PC-3 (cell line): ENCODE results near the gene CALCOCO2. TPM values are rescaled to one million over a fixed set of nuclear protein-coding genes. Genes with fewer than 3 reads are reported as not detected.
A peak's percentile ranks its signal among the peaks of the same experiment; 100 is the strongest.

Source experiments
- ATAC-seq: fragments of 200-7000 bp; cut with Tn5 transposase; 2 replicates; pipeline ENCODE4 v1.9.1; 2020; ENCODE audit warnings: mild to moderate bottlenecking, moderate library complexity
- BruUV-seq: library from RNA; stranded (reverse); fragments of 400-500 nt; replicated peaks from 2 replicates; lab custom pipeline; 2021; lab: Mats Ljungman, UMichigan
- CTCF ChIA-PET: fragments of 300-600 bp; sonication (Branson Sonifier 250); formaldehyde crosslinking; loops from one replicate; lab custom pipeline; 2022; ENCODE audit warnings: antibody characterized with exemption; lab: Charles Lee
- POLR2A ChIA-PET: fragments of 300-600 bp; sonication (Branson Sonifier 250); formaldehyde crosslinking; loops from one replicate; lab custom pipeline; 2022; ENCODE audit warnings: antibody characterized with exemption; ENCODE audit not compliant: unreplicated experiment; lab: Charles Lee
- DNase-seq: peaks from one replicate; pipeline ENCODE4 v3.0.0-alpha.2; 2015
- H2AFZ ChIP-seq: fragments of 300-600 bp; sonication (generic); 2 replicates; pipeline ENCODE4 v1.6.0; 2016; ENCODE audit warnings: antibody characterized with exemption, low read length
- H3F3A ChIP-seq: fragments of 300-600 bp; sonication (generic); one replicate; pipeline ENCODE4 v1.6.0; 2017; ENCODE audit warnings: antibody characterized with exemption, low read length, control low read depth, mild to moderate bottlenecking; ENCODE audit not compliant: unreplicated experiment
- H3K27ac ChIP-seq: fragments of 300-600 bp; sonication (generic); 2 replicates; pipeline ENCODE4 v1.5.1; 2016; ENCODE audit warnings: mild to moderate bottlenecking, low read length
- H3K27me3 ChIP-seq: fragments of 300-600 bp; sonication (generic); 2 replicates; pipeline ENCODE4 v1.6.1; 2016; ENCODE audit warnings: low read length, mixed read lengths
- H3K36me3 ChIP-seq: fragments of 300-600 bp; sonication (generic); 2 replicates; pipeline ENCODE4 v1.6.1; 2016; ENCODE audit warnings: low read depth, mixed run types, low read length, mixed read lengths
- H3K4me1 ChIP-seq: fragments of 300-600 bp; sonication (generic); 2 replicates; pipeline ENCODE4 v1.5.1; 2016; ENCODE audit warnings: low read length; ENCODE audit not compliant: insufficient read depth
- H3K4me2 ChIP-seq: fragments of 300-600 bp; sonication (generic); 2 replicates; pipeline ENCODE4 v1.6.0; 2016; ENCODE audit warnings: low read length
- H3K4me3 ChIP-seq: fragments of 300-600 bp; sonication (generic); 2 replicates; pipeline ENCODE4 v1.5.1; 2016; ENCODE audit warnings: mild to moderate bottlenecking, low read length, mixed read lengths
- H3K79me2 ChIP-seq: fragments of 300-600 bp; sonication (generic); 2 replicates; pipeline ENCODE4 v1.6.1; 2017; ENCODE audit warnings: low read length, mixed read lengths
- H3K9ac ChIP-seq: fragments of 300-600 bp; sonication (generic); 2 replicates; pipeline ENCODE4 v1.6.0; 2016; ENCODE audit warnings: mild to moderate bottlenecking, low read length
- H3K9me2 ChIP-seq: fragments of 300-600 bp; sonication (generic); replicated peaks from 2 replicates; pipeline ENCODE4 v1.6.1; 2016; ENCODE audit warnings: mixed run types, low read length, mixed read lengths
- H3K9me3 ChIP-seq: fragments of 300-600 bp; sonication (generic); 2 replicates; pipeline ENCODE4 v1.6.1; 2016; ENCODE audit warnings: low read length, mixed read lengths
- H4K20me1 ChIP-seq: fragments of 300-600 bp; sonication (generic); 2 replicates; pipeline ENCODE4 v1.6.1; 2016; ENCODE audit warnings: low read length, mixed read lengths
- EZH2 ChIP-seq: fragments of 300-600 bp; sonication (generic); IDR thresholded peaks from one replicate; pipeline ENCODE4 v1.6.1; 2017; ENCODE audit warnings: antibody characterized with exemption, mild to moderate bottlenecking, low read length; ENCODE audit not compliant: unreplicated experiment
- EZH2phosphoT487 ChIP-seq: fragments of 300-600 bp; sonication (generic); IDR thresholded peaks from 2 replicates; pipeline ENCODE4 v1.6.1; 2018; ENCODE audit warnings: mild to moderate bottlenecking, antibody characterized with exemption, low read length, borderline replicate concordance
- intact Hi-C: fragments of 100-400 bp; cut with micrococcal nuclease; formaldehyde crosslinking; loops from 2 replicates; pipeline ENCODE4 v1.9.0; 2023
- total RNA-seq: library from RNA; depleted of rRNA; stranded (reverse); fragments of >200 nt; gene quantifications from 2 replicates; pipeline ENCODE4 v1.2.3, GENCODE V29; 2014
- TF ChIP-seq, protein P1 (sequence below): fragments of 300-600 bp; sonication (generic); conservative IDR thresholded peaks from 2 replicates; pipeline ENCODE4 v1.5.1; 2017; ENCODE audit warnings: antibody characterized with exemption, low read depth, mild to moderate bottlenecking, low read length

Gene CALCOCO2
- total RNA-seq, 1 experiment from 2014 or later, result 47.2 TPM

DNA sequence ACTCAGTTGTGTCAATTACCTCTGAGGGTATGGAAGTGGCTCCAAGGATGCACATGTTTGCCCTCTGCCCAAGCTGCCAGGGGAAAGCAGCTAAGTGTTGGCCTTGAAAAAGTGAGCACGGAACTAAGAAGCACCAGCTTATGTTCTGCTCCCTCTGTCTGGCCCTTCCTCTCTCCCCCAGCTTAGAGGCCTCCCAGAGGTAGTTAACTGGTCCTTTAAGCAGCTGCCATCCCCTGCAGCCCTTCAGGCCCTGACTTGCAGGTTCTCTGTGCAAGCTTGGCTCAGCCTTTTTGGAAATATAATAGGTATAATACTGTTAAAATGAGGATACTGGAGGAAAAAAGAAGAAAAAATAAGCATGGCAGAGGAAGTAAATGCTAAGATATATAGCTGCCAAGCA lies 70.4 kb downstream of the CALCOCO2 start:
- H3K27me3 ChIP-seq, result no peaks in the 10 kb centered on the region
- no peak overlapping the region for H3K27ac ChIP-seq
- H3K4me1 ChIP-seq, result peaks cover 9% of the 10 kb centered on the region; the same call in 1 of the 2 replicates
- H3K4me2 ChIP-seq, result no peak overlapping the region
- intact Hi-C loops, result no loop called here
- no peak overlapping the region for H2AFZ ChIP-seq
- H3K36me3 ChIP-seq, result peaks cover 12% of the 10 kb centered on the region
- TF ChIP-seq EZH2 (no peak), EZH2phosphoT487 (no peak)
- TF ChIP-seq, protein P1, sequence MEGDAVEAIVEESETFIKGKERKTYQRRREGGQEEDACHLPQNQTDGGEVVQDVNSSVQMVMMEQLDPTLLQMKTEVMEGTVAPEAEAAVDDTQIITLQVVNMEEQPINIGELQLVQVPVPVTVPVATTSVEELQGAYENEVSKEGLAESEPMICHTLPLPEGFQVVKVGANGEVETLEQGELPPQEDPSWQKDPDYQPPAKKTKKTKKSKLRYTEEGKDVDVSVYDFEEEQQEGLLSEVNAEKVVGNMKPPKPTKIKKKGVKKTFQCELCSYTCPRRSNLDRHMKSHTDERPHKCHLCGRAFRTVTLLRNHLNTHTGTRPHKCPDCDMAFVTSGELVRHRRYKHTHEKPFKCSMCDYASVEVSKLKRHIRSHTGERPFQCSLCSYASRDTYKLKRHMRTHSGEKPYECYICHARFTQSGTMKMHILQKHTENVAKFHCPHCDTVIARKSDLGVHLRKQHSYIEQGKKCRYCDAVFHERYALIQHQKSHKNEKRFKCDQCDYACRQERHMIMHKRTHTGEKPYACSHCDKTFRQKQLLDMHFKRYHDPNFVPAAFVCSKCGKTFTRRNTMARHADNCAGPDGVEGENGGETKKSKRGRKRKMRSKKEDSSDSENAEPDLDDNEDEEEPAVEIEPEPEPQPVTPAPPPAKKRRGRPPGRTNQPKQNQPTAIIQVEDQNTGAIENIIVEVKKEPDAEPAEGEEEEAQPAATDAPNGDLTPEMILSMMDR, result no peak
- no peak overlapping the region for H3K4me3 ChIP-seq
- H3F3A ChIP-seq, result no peaks in the 10 kb centered on the region
- no peaks in the 10 kb centered on the region for H3K9me2 ChIP-seq
- H4K20me1 ChIP-seq, result no peaks in the 10 kb centered on the region
- ChIA-PET CTCF (interaction anchor here (0.6 to 0.9 kb wide), 2 partner anchors 132 to 793 kb away, joined by 8 read pairs; no protein-coding TSS in a partner anchor), POLR2A (interaction anchor here (0.6 kb wide), 1 partner anchor 9 kb away, joined by 7 read pairs; the partner anchor contains the start of gene ATP5MC1)
- no peaks in the 10 kb centered on the region for H3K9me3 ChIP-seq
- ATAC-seq (peak; percentile 20; the same call in 1 of the 2 replicates), DNase-seq (no peak)
- H3K79me2 ChIP-seq, result no peaks in the 10 kb centered on the region
- no TSS peak for BruUV-seq
- no peak overlapping the region for H3K9ac ChIP-seq

DNA sequence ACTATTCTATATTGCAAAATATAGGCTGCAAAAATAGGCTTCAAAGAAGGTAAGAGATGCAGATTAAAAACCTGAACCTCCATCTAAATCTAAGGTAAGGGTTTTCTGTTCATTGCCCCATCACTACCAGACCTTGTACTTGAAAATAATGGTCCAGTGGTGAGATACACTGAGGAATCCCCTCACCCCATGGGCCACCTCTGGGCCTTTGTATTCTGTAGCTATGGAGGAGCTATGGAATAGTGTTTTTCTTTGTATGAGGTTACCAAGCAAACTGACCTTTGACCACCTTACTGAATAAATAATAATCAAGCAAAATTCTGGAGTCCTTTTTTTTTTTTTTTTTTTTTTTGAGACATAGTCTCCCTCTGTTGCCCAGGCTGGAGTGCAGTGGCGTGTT lies 72.6 kb downstream of the CALCOCO2 start:
- no peaks in the 10 kb centered on the region for H3K36me3 ChIP-seq

DNA sequence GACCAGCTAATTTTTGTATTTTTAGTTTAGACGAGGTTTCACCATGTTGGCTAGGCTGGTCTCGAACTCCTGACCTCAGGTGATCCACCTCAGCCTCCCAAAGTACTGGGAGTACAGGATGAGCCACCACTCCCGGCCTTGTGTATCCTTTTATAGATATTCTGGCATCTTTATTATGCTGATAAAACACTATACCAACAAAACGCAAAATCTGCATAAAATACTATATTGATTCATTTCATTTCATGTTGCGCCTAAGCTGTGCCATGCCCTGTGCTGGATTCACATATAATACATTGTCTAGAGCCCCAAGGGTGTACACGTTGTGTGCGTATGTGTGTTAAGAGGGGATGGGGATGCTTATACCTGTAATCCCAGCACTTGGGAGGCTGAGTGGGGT lies 73.6 kb downstream of the CALCOCO2 start:
- Histone ChIP-seq H2AFZ (no peak overlapping the region), H3K9ac (no peak overlapping the region), H3K9me3 (no peaks in the 10 kb centered on the region), H3K27ac (no peak overlapping the region), H3K27me3 (no peaks in the 10 kb centered on the region), H3K4me1 (peaks cover 11% of the 10 kb centered on the region), H3K9me2 (no peaks in the 10 kb centered on the region), H3K4me3 (no peak overlapping the region), H3K79me2 (peaks cover 17% of the 10 kb centered on the region), H3K36me3 (no peaks in the 10 kb centered on the region), H3K4me2 (no peak overlapping the region), H4K20me1 (peaks cover 4% of the 10 kb centered on the region), H3F3A (no peaks in the 10 kb centered on the region)
- POLR2A ChIA-PET, result no interaction called here
- TF ChIP-seq EZH2, result no peak
- TF ChIP-seq, protein P1, result no peak
- no peak for TF ChIP-seq EZH2phosphoT487
- no peak for DNase-seq
- no TSS peak for BruUV-seq
- ATAC-seq, result no peak
- CTCF ChIA-PET, result no interaction called here
- intact Hi-C loops, result no loop called here

More for the DNA sequence above, 72.6 kb downstream of the CALCOCO2 start:
- Histone ChIP-seq H3F3A (no peaks in the 10 kb centered on the region), H3K27ac (no peak overlapping the region), H3K4me1 (peaks cover 7% of the 10 kb centered on the region), H3K79me2 (peaks cover 8% of the 10 kb centered on the region), H3K4me2 (no peak overlapping the region), H3K9me3 (no peaks in the 10 kb centered on the region), H2AFZ (no peak overlapping the region), H3K9ac (no peak overlapping the region), H3K27me3 (no peaks in the 10 kb centered on the region), H3K9me2 (no peaks in the 10 kb centered on the region), H3K4me3 (no peak overlapping the region), H4K20me1 (no peaks in the 10 kb centered on the region)
- DNase-seq (no peak), ATAC-seq (no peak)
- POLR2A ChIA-PET, result interaction anchor here (0.6 kb wide), 1 partner anchor 12 kb away, joined by 18 read pairs; no protein-coding TSS in a partner anchor
- CTCF ChIA-PET, result no interaction called here
- BruUV-seq, result no TSS peak
- intact Hi-C loops, result no loop called here
- TF ChIP-seq EZH2 (no peak), EZH2phosphoT487 (no peak)
- TF ChIP-seq, protein P1, result no peak
